K562 (cell line): ENCODE results near the gene FTH1. TPM values are rescaled to one million over a fixed set of nuclear protein-coding genes. Genes with fewer than 3 reads are reported as not detected.

Experiments used
- ETV1 ChIP-seq: fragments of 450-650 bp; conservative IDR thresholded peaks from 2 replicates; pipeline ENCODE4 v1.6.1; 2016; ENCODE audit warnings: missing genetic modification characterization, control low read depth, low read depth, missing compliant biosample characterization
- GABPB2 ChIP-seq: fragments of 250-450 bp; sonication (Bioruptor Pico); conservative IDR thresholded peaks from 2 replicates; pipeline ENCODE4 v1.5.1; 2021; ENCODE audit warnings: mild to moderate bottlenecking
- HIVEP1 ChIP-seq: fragments of 250-450 bp; sonication (Bioruptor Pico); IDR thresholded peaks from 2 replicates; pipeline ENCODE4 v1.4.0; 2020; ENCODE audit warnings: mild to moderate bottlenecking
- KLF6 ChIP-seq: fragments of 250-450 bp; sonication (Bioruptor Pico); IDR thresholded peaks from 2 replicates; pipeline ENCODE4 v1.4.0; 2020; ENCODE audit warnings: mild to moderate bottlenecking, moderate library complexity, borderline replicate concordance
- MYNN ChIP-seq, 2 experiments: sonication (generic); formaldehyde crosslinking in 1 of 2; IDR thresholded peaks; 2 replicates each; pipeline versions ENCODE4 v1.5.0 to v1.6.1; 2016 to 2020; ENCODE audit warnings: antibody characterized with exemption in 1 of 2, missing genetic modification reagents in 1 of 2
- NR2F6 ChIP-seq: fragments of 450-650 bp; formaldehyde crosslinking; IDR thresholded peaks from 2 replicates; pipeline ENCODE4 v1.4.0; 2020; ENCODE audit warnings: mild to moderate bottlenecking
- WHSC1 ChIP-seq: IDR thresholded peaks from one replicate; pipeline ENCODE4 v1.6.1; 2012; ENCODE audit warnings: low read length, control low read depth, inconsistent platforms
- ZBED1 ChIP-seq: IDR thresholded peaks from 2 replicates; pipeline ENCODE4 v1.6.1; 2014
- ZKSCAN3 ChIP-seq: fragments of 250-450 bp; sonication (Bioruptor Pico); IDR thresholded peaks from 2 replicates; pipeline ENCODE4 v1.4.0; 2020
- ZNF197 ChIP-seq: fragments of 200-800 bp; sonication (Bioruptor generic); IDR thresholded peaks from 2 replicates; pipeline ENCODE4 v1.6.1; 2016; ENCODE audit warnings: low read depth, missing genetic modification characterization, missing compliant biosample characterization
- ZNF239 ChIP-seq: fragments of 250-450 bp; sonication (Bioruptor Pico); IDR thresholded peaks from 2 replicates; pipeline ENCODE4 v1.4.0; 2020; ENCODE audit warnings: mild to moderate bottlenecking
- ZNF644 ChIP-seq: fragments of 200-800 bp; sonication (Bioruptor generic); IDR thresholded peaks from 2 replicates; pipeline ENCODE4 v1.6.1; 2016; ENCODE audit warnings: low read depth, missing genetic modification characterization, missing compliant biosample characterization
- ZNF76 ChIP-seq: fragments of 250-450 bp; sonication (Bioruptor Pico); IDR thresholded peaks from 2 replicates; pipeline ENCODE4 v1.4.0; 2020; ENCODE audit warnings: mild to moderate bottlenecking, moderate library complexity, borderline replicate concordance
- polyA plus RNA-seq, 8 experiments: library from polyadenylated mRNA; depleted of rRNA in 4 of 8; stranded (reverse) in 5 of 8; unstranded in 3 of 8; fragments of >200 nt; fragmentation: Nextera tagmentation in 2 of 8; fragmentation: Illumina TruSeq in 1 of 8; extraction: Ambion mirVana in 2 of 8; extraction: Trizol in 1 of 8; gene quantifications; 2 replicates each; pipeline versions ENCODE4 v1.2.1 to v1.2.3, GENCODE V29; 2011 to 2014; ENCODE audit warnings: inconsistent platforms in 1 of 8, missing spikeins in 1 of 8
- total RNA-seq, 7 experiments: library from RNA; depleted of rRNA in 6 of 7; stranded (reverse); fragments of >200 nt in 6 of 7; fragmentation: Illumina TruSeq in 2 of 7; extraction: Trizol in 2 of 7; gene quantifications; 2 replicates each; pipeline versions ENCODE4 v1.2.1 to v1.2.3, GENCODE V29; 2011 to 2021; ENCODE audit warnings: low replicate concordance in 1 of 7
- TF ChIP-seq, protein P1 (sequence below): fragments of 450-650 bp; formaldehyde crosslinking; IDR thresholded peaks from 2 replicates; pipeline ENCODE4 v1.4.0; 2020; ENCODE audit warnings: mild to moderate bottlenecking
- TF ChIP-seq, protein P2 (sequence below): fragments of 450-650 bp; conservative IDR thresholded peaks from 2 replicates; pipeline ENCODE4 v1.6.1; 2016; ENCODE audit warnings: missing genetic modification characterization, low read depth, mild to moderate bottlenecking, control low read depth, missing compliant biosample characterization
- TF ChIP-seq, protein P3 (sequence below): fragments of 450-650 bp; IDR thresholded peaks from 2 replicates; pipeline ENCODE4 v1.6.1; 2017; ENCODE audit warnings: antibody characterized with exemption, mild to moderate bottlenecking
- TF ChIP-seq, protein P4 (sequence below): fragments of 250-450 bp; sonication (Bioruptor Pico); IDR thresholded peaks from 2 replicates; pipeline ENCODE4 v1.8.0; 2021; ENCODE audit warnings: moderate library complexity, mild to moderate bottlenecking, inconsistent platforms

Gene FTH1
- total and polyA plus RNA-seq, 9 of the 15 experiments (the other 6 are each of a cell fraction or from before 2014, with no cell fraction given) = 370 to 3,146 (median 802) TPM

DNA sequence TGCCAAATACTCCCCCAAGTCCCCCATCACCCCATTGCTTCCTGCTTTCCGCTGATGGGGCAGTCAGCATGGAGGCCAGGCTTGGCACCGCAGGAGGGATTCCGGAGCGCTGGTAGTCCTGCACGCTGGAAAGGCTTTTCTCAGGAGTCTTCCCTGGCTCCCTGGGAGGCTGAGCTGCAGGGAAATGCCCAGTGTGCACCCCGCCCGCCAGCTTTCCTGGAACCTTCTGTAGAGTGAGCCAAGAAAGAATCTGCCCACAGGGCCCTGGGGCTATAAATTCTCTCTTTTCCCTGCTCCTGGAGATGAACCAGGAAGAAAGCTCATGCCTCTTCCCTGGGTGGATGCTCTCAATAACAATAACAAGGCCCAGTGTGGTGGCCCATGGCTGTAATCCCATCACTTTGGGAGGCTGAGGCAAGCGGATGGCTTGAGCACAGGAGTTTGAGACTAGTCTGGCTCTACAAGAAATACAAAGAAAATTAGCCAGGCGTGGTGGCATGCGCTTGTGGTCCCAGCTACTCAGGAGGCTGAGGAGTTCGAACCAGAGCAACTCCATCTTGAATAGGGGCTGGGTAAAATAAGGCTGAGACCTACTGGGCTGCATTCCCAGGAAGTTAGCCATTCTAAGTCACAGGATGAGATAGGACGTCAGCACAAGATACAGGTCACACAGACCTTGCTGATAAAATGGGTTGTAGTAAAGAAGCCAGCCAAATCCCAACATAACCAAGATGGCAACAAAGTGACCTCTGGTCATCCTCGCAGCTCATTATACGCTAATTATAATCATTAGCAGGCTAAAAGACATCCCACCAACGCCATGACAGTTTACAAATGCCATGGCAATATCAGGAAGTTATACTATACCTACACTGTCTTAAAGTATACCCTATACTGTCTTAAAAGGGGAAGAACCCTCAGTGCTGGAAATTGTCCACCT, 46.4 kb upstream of the FTH1 start (continued):
- TF ChIP-seq ZNF644 (tag) (peak; percentile 87), ZNF76 (CRISPR knock-in tag) (peak; percentile 91), GABPB2 (no peak), ZNF197 (CRISPR knock-in tag) (peak; percentile 58; the same call in 1 of the 2 replicates), ETV1 (tag) (peak; percentile 40), ZNF239 (CRISPR knock-in tag) (peak; percentile 81), ZKSCAN3 (CRISPR knock-in tag) (peak; percentile 56; the same call in 1 of the 2 replicates), MYNN (IDR thresholded peaks at IDR 0.05) (no peak), MYNN (CRISPR knock-in tag; IDR thresholded peaks at IDR 0.05) (no peak), NR2F6 (0 out of 2 replicates have a peak, but pooled peaks have one; percentile 38), KLF6 (CRISPR knock-in tag) (peak; percentile 96), WHSC1 (no peak), HIVEP1 (CRISPR knock-in tag) (peak; percentile 87; the same call in 1 of the 2 replicates), ZBED1 (no peak)
- TF ChIP-seq, protein P1, sequence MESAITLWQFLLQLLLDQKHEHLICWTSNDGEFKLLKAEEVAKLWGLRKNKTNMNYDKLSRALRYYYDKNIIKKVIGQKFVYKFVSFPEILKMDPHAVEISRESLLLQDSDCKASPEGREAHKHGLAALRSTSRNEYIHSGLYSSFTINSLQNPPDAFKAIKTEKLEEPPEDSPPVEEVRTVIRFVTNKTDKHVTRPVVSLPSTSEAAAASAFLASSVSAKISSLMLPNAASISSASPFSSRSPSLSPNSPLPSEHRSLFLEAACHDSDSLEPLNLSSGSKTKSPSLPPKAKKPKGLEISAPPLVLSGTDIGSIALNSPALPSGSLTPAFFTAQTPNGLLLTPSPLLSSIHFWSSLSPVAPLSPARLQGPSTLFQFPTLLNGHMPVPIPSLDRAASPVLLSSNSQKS (CRISPR knock-in tag) = no peak
- TF ChIP-seq, protein P2, sequence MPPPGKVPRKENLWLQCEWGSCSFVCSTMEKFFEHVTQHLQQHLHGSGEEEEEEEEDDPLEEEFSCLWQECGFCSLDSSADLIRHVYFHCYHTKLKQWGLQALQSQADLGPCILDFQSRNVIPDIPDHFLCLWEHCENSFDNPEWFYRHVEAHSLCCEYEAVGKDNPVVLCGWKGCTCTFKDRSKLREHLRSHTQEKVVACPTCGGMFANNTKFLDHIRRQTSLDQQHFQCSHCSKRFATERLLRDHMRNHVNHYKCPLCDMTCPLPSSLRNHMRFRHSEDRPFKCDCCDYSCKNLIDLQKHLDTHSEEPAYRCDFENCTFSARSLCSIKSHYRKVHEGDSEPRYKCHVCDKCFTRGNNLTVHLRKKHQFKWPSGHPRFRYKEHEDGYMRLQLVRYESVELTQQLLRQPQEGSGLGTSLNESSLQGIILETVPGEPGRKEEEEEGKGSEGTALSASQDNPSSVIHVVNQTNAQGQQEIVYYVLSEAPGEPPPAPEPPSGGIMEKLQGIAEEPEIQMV (tag) = peak; percentile 86
- TF ChIP-seq, protein P3, sequence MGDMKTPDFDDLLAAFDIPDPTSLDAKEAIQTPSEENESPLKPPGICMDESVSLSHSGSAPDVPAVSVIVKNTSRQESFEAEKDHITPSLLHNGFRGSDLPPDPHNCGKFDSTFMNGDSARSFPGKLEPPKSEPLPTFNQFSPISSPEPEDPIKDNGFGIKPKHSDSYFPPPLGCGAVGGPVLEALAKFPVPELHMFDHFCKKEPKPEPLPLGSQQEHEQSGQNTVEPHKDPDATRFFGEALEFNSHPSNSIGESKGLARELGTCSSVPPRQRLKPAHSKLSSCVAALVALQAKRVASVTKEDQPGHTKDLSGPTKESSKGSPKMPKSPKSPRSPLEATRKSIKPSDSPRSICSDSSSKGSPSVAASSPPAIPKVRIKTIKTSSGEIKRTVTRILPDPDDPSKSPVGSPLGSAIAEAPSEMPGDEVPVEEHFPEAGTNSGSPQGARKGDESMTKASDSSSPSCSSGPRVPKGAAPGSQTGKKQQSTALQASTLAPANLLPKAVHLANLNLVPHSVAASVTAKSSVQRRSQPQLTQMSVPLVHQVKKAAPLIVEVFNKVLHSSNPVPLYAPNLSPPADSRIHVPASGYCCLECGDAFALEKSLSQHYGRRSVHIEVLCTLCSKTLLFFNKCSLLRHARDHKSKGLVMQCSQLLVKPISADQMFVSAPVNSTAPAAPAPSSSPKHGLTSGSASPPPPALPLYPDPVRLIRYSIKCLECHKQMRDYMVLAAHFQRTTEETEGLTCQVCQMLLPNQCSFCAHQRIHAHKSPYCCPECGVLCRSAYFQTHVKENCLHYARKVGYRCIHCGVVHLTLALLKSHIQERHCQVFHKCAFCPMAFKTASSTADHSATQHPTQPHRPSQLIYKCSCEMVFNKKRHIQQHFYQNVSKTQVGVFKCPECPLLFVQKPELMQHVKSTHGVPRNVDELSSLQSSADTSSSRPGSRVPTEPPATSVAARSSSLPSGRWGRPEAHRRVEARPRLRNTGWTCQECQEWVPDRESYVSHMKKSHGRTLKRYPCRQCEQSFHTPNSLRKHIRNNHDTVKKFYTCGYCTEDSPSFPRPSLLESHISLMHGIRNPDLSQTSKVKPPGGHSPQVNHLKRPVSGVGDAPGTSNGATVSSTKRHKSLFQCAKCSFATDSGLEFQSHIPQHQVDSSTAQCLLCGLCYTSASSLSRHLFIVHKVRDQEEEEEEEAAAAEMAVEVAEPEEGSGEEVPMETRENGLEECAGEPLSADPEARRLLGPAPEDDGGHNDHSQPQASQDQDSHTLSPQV = peak; percentile 98
- TF ChIP-seq, protein P4, sequence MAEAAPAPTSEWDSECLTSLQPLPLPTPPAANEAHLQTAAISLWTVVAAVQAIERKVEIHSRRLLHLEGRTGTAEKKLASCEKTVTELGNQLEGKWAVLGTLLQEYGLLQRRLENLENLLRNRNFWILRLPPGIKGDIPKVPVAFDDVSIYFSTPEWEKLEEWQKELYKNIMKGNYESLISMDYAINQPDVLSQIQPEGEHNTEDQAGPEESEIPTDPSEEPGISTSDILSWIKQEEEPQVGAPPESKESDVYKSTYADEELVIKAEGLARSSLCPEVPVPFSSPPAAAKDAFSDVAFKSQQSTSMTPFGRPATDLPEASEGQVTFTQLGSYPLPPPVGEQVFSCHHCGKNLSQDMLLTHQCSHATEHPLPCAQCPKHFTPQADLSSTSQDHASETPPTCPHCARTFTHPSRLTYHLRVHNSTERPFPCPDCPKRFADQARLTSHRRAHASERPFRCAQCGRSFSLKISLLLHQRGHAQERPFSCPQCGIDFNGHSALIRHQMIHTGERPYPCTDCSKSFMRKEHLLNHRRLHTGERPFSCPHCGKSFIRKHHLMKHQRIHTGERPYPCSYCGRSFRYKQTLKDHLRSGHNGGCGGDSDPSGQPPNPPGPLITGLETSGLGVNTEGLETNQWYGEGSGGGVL (CRISPR knock-in tag) = peak; percentile 57; the same call in 1 of the 2 replicates
